ENCODE results near the gene SELENON. TPM values are rescaled to one million over a fixed set of nuclear protein-coding genes. Genes with fewer than 3 reads are reported as not detected.

The SELENON gene
- total RNA-seq, result 46.3 and 51.6 TPM in 2 replicates

DNA sequence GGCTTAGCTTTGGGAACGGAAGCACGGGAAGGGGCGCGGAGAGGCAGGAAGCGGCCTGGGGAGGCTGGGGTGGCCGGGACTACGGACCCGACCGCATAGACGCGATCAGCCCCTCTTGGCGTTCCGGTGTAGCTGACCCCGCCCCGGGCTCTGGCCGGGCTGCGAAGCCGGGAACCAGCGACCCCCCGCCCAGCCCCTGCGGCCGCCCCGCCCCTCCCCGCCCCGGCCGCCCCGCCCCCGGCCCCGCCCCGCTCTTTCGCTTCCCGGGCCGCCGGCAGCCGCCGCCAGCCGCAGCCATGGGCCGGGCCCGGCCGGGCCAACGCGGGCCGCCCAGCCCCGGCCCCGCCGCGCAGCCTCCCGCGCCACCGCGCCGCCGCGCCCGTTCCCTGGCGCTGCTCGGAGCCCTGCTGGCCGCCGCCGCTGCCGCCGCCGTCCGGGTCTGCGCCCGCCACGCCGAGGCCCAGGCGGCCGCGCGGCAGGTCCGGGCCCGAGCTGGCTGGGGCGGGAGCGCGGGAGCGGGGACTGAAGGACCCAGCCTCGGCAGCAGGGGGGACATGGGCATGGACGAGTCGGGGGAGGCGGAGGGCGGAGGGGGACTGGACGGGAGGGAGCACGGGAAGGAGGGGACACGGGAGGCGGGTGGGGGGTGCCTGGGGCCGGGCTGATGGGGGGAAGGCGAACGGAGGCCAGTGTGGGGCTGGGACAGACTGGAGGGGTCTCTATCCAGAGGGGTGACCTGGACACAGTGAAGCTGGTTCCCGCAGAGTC is at the start of gene SELENON:
TSS of gene SELENON (plus strand) at position 259 of the 768 bp plus-strand sequence. CDS start at position 297, 38 bp downstream.

GRCh38 chr1:25819491-25820246 is 19.7 kb downstream of the SELENON start, which contains the start of gene MTFR1L:
MTFR1L (plus strand) TSS chr1:25819954; CDS start chr1:25823105, 3,151 bp downstream.

GRCh38 chr1:25858906-25859789 is 59.2 kb downstream of the SELENON start, which contains the start of gene AUNIP:
AUNIP (minus strand) TSS chr1:25859457; CDS start chr1:25859357, 100 bp downstream.

Other genes with a start within 250 kb of the SELENON start
- gene MAN1C1, start 183.4 kb upstream of the SELENON start, total RNA-seq, result 1.5 and 3.2 TPM in 2 replicates
- 38.6 and 43.1 TPM in 2 replicates for gene MTFR1L, start 19.8 kb downstream of the SELENON start, total RNA-seq
- gene AUNIP, start 59.3 kb downstream of the SELENON start, total RNA-seq, result 0.65 and 0.90 TPM in 2 replicates
- 7.3 and 8.5 TPM in 2 replicates for gene PAQR7, start 75.5 kb downstream of the SELENON start, total RNA-seq
- 13.6 and 19.1 TPM in 2 replicates for gene STMN1, start 106.2 kb downstream of the SELENON start, total RNA-seq
- gene PAFAH2, start 197.9 kb downstream of the SELENON start, total RNA-seq, result 3.1 and 10.3 TPM in 2 replicates
- 0.49 TPM in 1 of 2 replicates, not detected in the other for gene EXTL1, start 221.6 kb downstream of the SELENON start, total RNA-seq
- not detected in 2 replicates for gene SLC30A2, start 245.9 kb downstream of the SELENON start, total RNA-seq